Medulla oblongata (tissue), 1 donor: ENCODE measurements around the gene CTIF.

ENCODE experiments used
- DNase-seq: peaks from one replicate; pipeline ENCODE4 v3.0.0-alpha.2; 2015; ENCODE audit errors: extremely low spot score

CTIF gene

DNA sequence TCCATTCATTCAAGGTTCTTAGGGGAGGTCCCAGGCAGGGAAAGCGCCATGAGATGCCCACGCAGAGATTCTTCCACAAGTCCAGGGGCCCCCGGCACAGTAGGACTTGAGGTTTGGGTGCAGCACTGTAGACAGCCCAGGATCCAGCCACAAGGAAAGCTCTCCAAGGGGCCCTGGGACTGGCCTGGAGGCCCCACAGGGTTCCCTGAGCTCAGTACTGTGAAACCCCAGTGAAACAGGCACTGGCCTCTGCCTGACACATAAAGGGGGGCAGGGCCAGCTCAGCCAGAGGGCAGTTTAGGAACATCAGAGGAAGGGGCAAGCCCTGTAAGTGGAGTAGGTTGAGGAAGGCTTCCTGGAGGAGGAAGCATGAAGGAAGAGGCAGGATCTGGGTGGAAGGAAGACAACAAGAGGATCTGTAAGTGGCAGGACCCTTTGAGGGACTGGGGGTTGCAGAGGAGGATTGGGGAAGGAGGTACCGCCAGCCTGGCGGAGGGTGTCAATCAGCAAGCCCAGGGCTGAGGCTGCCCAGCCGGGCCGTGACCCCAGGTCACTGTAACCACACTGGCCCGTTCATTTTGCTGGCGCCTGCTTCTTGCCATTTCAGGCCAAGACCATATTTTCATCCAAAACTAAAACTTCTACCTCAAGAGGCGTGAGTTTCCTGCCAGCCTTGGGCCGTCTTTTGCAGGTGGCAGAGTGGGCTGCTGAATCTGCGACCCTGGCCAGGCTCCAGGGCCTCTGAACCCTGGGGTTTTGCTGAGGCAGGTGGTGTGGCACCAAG, 236.7 kb downstream of the CTIF start:
- no peak for DNase-seq

DNA sequence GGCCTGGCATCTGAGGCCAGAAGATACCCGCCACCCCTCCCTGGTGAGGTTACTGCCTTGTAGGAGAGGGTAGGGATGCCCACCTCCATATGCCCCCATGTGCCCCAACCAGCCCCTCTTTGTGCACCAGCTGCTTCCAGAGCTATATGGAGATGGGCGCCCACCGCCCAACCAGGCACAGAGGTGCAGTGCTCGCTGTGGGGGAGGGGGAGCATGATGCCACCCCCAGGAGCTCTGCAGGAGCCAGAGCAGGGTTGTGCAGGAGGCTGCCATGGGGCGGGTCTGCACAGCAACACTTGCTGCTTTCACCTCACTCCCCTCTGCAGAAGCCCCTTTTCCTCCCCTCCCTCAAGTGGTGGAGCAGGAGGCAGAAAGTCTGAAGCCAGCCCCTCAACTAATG, 237.3 kb downstream of the CTIF start:
- DNase-seq: no peak

DNA sequence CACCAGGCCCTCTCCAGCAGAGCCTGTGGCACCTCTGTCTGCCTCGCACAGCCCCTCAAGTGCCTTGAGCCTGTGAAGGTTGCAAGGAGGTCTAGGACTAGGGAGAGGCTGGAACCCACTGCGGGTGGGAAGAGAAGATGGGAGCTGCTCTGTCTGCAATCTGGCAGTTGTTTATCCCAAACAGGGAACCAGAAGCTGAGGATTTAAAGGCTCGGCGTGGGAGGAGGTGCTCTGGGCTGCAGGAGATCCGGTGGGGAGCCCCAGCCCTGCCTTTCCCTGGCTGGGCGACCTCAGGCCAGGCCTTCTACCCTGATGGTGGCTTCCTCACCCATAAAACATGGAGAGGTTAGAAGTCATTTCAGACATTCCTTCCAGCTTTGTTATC, 237.8 kb downstream of the CTIF start:
- no peak for DNase-seq

DNA sequence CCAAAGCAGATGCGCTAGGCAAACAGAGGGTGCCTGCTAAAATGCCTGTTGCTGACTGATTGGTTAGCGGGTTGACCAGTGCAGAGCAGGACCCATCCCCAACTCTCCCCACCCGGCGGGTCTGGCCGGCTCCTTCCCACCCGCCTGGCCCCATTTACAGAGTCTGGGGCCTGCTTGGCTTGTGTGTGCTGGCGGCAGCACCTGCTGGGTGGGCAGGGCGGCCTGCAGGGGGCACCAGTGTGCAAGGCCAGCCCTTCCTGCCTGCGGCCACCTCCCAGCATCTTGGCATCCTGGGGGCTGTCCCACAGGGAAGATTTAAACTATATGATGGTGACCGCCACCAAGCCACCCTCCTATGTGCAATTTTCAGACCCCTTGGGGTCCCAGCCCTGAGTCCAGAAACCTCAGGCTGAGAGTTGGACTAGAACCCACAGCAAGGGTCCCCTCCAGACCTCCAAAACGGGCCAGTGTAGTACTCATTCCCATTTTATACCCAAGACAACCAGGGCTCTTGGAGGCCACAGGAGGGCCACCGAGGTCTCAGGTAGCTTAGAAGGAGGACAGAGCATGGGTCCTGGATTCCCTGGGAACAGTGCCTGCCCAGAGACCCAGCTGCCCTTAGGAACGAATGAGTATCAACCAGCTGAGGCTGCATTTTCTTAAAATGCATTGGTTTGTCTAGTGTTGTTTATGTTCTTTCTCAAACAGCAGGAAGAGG, 238.4 kb downstream of the CTIF start:
- peak; percentile 68 for DNase-seq

DNA sequence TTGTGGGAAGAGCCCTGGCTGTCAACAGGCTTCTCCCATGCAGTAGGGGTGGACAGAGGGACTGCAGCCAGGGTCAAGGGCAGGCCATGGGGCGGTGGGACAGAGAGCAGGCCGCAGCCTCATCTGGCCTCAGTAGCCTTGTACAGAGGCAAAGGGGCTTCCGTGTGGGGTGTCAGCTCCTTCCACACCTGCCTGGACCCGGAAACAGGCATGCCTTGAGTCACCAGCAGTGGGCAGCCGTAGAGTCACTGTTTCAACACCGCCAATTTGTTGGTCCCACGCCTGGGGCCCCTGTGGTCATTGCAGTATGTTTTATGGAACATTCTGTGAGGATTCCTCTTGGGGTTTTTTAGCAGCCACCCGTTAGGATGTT, 238.9 kb downstream of the CTIF start:
- DNase-seq: no peak

DNA sequence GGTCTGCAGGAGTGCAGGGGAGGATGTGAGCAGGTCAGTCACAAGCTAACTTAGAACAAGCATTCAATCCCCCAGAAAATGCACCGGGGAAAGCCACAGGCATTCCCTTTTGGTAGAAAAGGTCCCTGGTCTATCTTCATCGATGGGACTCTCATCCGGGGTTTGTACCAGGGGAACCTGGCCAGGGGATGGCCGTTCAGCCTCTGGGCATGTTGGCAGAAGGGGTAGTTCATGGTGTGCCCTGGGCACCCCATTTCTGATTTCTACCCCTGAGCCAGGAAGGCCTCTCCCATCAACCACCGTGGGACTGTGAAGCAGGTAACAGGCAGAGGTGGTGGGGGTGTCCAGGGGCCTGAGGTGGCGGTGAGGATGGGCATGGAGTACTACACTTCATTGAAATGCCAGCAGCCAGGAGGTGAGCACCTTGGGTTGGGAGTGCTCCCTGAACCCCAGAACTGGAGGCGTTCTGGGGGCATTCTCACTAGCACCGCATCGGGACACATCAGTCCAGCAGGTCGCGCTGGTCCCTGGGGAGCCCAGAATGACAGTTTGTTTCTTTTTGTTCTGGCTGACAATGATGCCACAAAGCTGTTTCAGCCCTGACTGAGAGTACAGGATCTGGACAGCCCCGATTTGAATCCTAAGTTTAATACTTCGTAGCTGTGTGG, 239.6 kb downstream of the CTIF start:
- DNase-seq: peak; percentile 44

DNA sequence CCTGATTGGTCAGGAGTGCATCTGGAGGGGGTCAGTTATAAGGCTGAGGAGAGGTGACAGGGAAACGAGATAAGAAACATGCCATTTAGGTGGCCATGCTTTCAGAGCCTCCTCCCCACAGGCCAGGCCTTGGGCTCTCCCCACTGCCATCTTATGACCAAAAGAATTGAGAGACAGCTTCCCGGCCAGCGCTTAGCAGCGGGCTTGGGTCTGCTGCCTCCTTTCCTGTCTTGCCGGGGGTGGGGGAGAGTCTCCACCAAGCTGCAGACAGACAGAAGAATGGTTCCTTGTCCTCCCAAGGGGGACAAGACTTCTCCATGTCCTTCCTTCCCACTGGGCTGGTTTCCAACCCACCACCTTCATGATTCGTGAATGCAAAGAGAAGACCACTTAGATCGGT, 240.6 kb downstream of the CTIF start:
- peak; percentile 6 for DNase-seq

DNA sequence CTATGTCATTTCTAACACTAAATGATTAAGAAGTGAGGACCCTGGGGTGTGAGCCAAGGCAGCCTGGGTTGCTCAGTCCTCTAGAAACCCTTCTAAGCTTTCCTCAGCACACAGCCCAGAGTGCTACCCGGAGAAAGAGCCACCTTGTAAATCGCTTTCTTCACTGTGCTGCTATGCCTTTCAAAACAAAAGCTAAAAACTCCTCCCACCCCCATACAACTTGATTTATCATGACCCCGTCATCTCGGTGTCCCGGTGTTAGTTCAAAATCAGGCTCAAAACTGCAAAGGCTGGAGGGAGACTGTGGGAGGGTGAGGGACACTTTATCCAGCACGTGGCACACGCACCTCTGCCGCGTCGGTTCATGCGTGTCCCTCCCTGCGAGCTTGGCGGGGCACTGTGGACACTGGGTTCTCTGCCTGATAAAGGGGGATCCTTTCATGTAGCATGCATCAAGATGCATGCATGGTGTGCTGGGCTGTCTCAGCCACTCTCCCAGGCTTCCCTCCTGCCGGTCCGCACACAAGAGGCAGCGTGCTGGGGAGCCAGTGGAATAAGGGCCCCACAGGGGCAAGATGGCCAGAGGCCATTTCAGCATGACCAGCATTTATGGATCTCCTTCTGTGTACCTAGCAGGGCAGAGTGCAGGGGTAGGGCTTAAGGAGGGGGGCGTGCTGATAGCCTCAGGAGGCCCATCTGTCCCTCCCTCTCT, 241.5 kb downstream of the CTIF start:
- DNase-seq: peak; percentile 16

DNA sequence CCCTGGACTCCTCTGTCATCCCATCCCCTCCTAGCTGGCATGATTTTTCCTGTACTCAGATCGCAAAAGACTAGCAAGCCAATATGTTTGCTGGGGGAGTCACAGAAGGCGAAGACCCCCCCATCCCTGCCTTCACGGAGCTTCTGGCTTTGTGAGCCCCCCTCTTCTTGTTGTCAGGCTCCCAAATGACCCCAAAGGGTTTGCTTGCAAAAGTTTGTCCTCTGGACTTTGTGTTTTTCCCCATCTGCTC, 242.0 kb downstream of the CTIF start:
- DNase-seq: no peak

DNA sequence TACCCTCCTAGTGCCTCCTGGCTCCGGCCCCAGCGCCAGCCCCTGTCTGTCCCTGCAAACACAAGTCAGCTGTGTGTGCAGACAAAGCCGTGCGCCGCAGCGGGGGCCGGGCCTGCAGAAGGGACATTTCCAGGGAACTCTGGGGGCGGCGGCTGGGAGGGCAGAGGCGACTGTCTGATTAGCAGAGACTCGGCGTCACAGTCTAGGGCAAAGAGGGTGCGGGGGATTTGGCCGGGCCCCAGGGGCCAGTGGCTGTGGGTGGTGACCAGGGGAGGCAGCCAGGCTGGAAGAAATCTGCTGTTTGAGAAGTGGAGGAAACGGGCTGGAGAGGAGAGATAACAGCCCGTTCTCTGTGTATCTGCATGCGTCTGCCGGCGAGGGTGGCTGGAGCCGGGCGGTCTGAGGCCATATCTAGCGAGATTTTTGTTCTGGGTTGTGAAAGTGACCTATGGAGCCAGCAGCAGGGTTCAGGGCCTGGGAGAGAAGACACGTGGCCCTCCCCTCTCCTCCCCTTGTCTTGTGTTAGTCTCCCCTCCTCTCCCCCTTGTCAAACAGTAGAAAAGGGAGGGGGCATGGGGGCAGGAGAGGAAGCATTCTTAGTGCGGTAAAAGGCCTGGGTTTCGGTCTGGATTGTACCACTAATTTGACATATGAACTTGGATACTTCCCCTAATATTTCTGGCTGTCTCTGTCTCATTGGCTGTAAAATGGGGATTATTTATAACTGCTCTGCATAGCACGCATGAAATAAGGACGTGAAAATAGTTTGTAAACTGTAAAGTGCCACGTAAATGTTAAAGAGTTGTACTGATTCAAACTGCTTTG, 242.5 kb downstream of the CTIF start:
- DNase-seq: peak; percentile 86

DNA sequence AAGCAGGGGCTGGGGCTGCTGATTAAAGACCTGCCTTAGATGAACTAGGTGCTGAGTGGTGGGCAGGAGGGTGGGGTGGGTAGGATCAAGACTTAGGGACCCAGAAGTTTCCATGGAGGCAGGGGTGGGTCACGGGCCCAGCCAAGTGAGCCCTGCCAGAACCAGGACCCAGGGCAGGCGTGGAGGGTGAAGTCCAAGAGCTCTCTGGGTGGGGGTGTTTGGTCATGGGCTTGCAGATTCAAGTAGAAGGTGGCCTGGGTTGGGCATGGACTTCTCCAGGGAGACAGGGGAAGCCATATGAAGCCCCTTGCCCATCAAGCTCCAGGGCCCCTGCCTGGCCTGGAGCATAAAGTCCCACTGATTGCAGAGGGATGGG, 243.1 kb downstream of the CTIF start:
- DNase-seq: no peak

DNA sequence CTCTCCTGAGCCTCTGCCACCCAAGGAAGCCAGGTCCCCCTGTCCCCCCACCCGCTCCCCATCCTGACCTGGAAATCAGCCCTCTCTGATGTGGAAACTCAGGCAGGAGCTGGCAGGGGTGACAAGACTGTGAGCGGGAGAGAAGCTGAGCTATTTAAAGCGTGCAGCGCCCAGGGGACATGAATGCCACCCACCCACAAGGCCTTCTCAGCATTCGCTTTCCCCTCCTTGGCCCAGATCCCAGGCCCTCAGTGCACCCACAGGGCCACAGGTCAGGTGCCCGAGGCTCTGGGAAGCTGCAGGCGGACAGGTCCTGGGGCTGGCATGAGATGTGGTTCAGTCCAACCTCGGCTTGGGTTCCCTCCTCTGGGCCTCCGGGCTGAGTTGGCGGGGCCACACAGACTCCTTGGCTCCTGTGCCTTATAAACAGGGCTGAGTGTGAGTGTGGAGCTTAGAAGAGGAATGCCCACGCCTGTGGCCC, 243.6 kb downstream of the CTIF start:
- peak; percentile 62 for DNase-seq

DNA sequence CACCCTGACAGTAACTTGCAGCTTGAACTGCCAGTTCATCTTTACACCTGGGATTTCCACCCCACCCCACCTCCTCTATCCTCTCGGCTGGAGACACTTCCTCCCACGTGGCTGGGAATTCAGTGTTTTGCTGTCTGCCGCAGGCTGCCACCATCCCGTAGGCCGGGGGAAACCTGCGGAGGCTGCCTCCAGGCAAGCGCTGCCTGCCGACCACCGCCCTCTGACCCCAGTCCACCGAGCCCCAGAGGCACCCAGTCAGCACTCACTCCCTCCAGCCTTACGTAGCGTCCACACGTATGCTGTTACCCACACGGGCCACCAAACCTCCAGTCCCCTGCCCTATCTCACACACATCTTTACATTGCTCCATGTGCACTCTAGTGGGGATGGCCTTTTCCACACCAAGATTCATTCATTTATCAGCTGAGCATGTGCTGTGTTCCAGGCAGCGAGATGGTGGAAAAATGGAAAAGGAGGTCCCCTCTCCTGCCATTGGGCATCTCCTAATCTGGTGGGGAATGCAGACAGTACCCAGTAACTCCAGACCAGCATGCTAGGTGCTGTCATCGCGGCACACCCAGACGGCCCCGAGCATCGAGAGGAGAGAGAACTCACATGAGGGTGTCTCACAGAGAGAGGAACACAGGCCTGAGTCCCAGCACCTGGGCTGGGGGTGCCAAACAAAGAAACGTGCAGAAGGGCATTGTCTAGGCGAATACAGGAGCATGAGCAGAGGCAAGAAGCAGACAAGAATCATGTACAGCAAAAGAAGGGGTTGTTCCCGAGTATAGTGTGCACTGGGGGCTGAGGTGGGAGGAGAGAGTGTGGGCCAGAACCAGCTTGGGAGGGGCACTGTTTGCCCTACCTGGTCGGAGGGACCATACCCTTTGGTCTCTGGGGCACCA, 245.0 kb downstream of the CTIF start:
- DNase-seq: no peak

DNA sequence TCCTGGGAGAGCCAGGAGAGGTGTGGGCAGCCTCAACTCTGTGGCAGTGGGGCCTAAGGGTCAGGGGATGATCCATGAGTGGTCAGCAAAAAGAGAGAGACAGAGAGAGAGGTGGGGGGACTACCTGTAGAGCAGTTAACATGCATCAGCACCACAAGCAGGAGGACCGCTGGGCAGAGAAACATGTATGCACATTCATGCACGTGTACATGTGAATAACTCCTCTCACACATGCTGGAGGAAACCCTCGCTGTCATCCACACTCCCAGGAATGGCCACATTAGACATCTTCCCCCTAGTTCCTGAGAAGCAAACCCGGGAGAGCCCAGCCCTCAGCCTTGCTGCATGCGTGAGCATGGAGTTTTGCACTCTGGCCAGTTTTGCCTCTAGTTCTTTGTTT, 245.8 kb downstream of the CTIF start:
- no peak for DNase-seq

DNA sequence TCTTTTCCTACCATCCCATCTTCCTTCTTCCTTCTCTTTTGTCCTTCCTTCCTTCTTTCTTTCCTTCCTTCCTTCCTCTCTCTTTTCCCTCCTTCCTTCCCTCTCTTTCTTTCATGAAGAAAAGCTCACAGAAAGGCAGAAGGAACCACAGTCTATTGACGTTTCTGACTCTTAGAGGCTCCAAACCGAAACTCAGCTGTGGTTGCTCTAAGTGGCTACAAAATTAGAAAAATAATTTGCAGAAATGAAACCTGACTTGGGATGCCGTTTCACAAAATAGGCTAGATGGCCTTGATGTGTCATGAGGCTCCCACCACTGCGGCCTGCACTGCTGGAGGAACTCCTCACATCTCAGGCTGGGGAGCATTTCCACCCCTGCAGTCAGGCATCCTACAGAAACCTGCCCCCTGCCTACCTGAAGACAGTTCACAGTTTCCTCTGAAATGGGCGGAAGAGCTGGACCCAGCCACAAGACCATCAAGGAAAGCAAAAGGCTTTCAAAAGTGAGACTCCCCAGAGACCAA, 246.3 kb downstream of the CTIF start:
- DNase-seq: peak; percentile 84

DNA sequence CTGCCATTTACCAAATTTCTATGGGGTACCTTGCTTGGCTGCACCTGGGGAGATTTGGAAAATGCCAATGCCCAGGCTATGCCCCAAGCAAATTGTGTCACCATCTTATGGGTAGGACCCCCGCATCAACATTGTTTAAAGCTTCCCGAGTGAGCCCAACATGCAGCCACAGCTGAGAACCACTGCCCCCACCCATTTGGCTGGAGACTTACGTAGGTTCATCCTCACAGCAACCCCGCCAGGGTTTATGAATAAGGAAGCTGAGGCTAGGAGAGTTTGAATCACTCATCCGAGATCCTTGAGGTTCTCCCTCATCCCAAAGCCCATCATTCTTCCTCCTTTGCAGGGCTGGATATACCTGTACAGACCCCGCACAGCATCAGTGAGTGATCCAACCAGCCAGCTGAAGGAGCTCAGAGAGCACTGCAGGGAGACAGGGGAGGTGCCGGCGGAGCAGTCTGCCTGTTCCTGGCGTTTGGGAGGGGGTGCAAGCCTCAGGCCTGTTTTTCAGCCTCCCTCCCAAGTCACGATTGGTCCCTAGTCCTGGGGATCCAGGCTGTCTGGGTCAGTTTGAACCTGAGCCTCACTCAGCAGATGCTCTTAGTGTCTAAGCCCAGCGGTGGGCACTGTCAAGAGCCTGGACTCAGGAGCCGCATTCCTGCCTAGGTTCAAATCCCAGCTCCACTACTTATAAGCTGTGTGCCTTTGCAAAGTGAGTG, 247.1 kb downstream of the CTIF start:
- DNase-seq: no peak

DNA sequence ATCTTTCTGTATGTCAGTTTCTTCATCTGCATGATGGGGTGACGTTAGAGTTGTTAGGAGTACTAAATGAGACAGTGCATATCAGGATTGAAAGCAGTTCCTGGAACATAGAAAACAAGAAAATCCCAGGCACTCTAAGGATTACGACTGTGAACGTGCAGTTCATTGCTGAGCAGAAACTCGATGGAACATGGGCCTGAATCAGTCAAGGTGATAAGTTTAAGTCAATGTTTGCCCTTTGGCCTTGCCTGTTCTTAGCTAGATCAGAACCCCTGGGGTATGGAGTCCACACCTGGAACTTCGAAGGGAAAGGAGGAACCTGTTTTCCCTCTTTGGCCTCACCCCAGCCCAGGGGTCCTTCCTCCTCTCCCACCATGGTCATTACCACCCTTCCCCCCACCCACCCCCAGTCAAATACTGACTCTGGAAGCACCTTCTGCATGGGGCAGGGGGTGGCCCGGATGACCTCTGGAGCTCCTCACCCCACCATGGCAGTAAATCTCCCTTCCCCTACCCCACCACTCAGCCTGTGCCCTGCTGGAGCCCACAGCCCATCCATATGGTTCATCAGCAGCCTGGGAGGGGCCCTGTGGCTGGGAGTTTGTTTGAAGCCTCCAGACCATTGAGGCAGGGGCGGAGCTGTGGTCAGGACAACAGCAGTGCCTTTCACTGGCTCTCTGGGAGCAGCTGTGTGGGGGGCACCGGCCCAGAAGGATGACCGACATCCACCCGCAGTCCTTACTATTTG, 247.8 kb downstream of the CTIF start:
- peak; percentile 25 for DNase-seq

DNA sequence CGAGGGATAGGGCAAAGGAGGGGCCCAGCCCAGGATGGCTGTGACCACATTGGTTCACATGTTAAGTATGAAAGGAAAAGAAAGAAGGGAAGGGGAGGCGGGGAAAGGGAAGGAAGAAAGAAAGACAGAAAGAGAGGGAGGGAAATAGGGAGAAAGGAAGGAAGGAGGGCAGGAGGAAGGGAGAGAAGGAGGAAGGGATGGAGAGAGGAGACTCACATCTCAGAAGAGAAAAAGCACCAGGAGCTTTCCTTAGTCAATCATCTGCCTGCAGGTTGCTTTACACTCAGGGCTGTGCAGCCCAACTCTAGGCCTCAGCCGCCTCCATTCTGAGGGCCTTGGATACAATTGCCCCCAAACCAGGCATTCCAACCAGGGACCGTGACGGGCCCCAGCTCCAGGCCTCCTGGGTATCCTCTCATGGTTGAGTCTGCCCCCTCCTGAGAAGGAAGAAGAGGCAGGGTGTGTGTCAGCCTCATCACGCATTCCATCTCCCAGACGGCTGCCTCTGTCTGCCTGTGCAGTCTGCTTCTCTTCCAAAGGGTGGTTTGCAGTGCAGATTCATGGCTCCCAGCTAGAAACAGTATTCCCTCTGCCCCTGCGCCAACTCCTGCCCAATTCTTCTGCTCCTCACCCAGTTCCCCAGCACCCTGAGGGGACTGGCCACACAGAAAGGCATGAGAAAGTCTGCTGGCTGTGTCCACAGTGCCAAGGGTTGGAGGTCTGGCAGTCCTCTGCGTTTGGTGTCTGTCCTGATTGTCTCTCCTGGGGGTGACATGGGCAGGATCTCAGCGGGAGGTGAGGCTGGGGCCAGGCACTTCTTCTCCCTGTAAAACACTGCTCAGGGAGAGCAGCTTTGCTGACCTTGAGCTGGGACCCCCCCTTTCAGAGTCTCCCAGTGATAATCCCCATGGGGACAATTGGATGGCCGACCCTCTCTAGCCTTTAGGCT, 248.6 kb downstream of the CTIF start:
- DNase-seq: no peak
